Muscle layer of colon (tissue), 2 donors: ENCODE measurements around the gene SMC1B.

Source experiments
- H3K27ac ChIP-seq: one replicate; pipeline ENCODE4 v1.7.0; 2013; ENCODE audit warnings: low read depth, mild to moderate bottlenecking, low read length, moderate library complexity
- H3K27me3 ChIP-seq, 2 donors: one replicate each; pipeline ENCODE4 v1.7.0; 2013; ENCODE audit warnings: low read length in 2 of 2, mild to moderate bottlenecking in 2 of 2; ENCODE audit not compliant: insufficient read depth in 2 of 2, control insufficient read depth in 1 of 2
- H3K36me3 ChIP-seq: one replicate; pipeline ENCODE4 v1.7.0; 2013; ENCODE audit warnings: mild to moderate bottlenecking, low read length; ENCODE audit not compliant: insufficient read depth
- H3K4me1 ChIP-seq: one replicate; pipeline ENCODE4 v1.7.0; 2013; ENCODE audit warnings: mild to moderate bottlenecking, low read length; ENCODE audit not compliant: insufficient read depth
- H3K4me3 ChIP-seq, 2 donors: one replicate each; pipeline ENCODE4 v1.7.0; 2013; ENCODE audit warnings: low read length in 2 of 2, low read depth in 1 of 2, mild to moderate bottlenecking in 1 of 2, moderate library complexity in 1 of 2
- H3K9ac ChIP-seq: one replicate; pipeline ENCODE4 v1.7.0; 2013; ENCODE audit warnings: low read length
- H3K9me3 ChIP-seq: one replicate; pipeline ENCODE4 v1.7.0; 2013; ENCODE audit warnings: mild to moderate bottlenecking, low read length
- donor health status: abdominal sarcoma.
- donor health status: Adenocarcinoma of cecum.

The SMC1B gene

DNA sequence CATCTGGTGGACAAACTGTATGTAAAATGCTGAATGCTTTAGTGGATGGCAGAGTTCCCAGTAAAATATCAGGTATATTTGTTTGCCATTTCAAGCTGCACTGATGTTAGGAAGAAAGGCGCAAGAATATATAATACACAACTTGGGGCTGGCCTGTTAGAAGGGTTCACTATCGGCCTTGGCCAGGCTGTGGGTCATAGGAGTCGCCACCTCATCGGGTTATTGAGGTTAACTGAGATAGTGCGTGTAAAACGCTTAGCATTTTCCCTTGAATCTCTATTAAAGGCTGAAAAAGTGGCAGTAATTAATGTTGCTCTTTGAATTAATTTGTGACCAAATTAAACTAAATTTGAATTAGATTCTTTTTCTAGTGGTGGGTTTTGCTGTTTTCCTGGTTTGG, 98.6 kb downstream of the SMC1B start:
- Histone ChIP-seq H3K4me3 (no peak overlapping the region), H3K9ac (no peak overlapping the region), H3K27me3 (no peaks in the 10 kb centered on the region), H3K27ac (no peak overlapping the region), H3K36me3 (no peaks in the 10 kb centered on the region), H3K9me3 (no peaks in the 10 kb centered on the region), H3K4me1 (peaks cover 39% of the 10 kb centered on the region)

DNA sequence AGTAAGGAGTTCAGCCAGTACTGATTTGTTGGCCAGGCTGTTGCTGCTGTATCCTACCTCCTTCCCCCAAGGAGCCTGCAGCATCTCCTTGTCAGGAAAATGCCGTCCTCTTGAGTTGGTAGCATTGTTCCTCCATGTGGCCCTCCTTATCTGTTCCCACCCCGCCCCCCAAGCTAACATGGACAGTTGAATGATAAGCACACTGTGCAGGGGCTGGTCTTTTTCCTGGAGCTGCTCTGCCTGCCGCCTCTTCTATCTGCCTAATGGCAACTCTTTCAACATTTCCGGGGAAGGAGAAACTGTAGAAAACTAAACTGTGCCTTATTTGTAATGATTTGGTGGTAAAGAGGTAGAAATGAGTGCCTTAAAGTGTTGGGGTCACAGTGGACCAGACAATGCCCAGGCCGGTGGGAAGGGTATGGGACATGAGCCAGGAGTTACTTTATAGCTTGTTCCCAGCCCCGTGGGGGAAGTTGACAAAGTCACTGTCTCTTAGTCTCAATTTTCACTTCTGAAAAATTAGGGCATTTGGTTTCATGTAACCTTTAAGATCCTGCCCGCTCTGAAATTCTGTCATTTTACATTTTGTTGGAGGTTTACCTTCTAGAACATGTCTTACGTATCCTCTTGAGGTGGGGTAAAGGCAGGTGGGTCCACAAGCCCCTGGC, 99.2 kb downstream of the SMC1B start:
- Histone ChIP-seq H3K9ac (no peak overlapping the region), H3K27me3 (no peaks in the 10 kb centered on the region), H3K27ac (no peak overlapping the region), H3K4me1 (peaks cover 33% of the 10 kb centered on the region), H3K36me3 (no peaks in the 10 kb centered on the region), H3K9me3 (no peaks in the 10 kb centered on the region), H3K4me3 (no peak overlapping the region)

DNA sequence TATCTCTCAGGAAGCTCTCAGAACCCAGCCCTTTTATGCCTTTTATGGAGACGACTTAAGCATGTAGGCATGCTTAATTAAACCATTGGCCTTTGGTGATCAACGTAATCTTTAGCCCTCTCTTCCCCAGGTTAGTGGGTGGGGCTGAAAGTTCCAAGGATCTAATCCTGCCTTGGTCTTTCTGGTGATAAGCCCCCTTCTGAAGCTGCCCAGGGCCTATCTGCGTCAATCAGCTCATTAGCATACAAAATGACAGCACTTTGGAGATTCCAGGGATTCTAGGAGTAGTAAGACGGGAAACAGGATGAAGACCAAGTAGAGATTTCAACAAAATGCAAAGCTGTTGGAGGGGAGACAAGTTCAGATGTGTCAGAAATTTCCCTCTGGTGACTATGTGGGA, 100.5 kb downstream of the SMC1B start:
- Histone ChIP-seq H3K4me1 (peaks cover 19% of the 10 kb centered on the region), H3K4me3 (no peak overlapping the region), H3K27me3 (no peaks in the 10 kb centered on the region), H3K9me3 (no peaks in the 10 kb centered on the region), H3K27ac (no peak overlapping the region), H3K9ac (no peak overlapping the region), H3K36me3 (no peaks in the 10 kb centered on the region)

DNA sequence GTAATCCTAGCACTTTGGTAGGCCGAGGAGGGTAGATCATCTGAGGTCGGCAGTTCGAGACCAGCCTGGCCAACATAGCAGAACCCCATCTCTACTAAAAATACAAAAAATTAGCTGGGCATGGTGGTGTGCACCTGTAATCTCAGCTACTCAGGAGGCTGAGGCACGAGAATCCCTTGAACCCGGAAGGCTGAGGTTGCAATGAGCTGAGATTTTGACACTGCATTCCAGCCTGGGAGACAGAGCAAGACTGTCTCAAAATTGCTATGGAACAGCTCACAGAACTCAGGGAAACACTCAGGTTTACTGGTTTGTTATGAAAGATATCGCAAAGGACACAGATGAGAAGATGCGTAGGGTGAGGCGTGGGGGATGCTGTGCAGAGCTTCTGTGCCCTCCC, 101.0 kb downstream of the SMC1B start:
- Histone ChIP-seq H3K4me3 (no peak overlapping the region), H3K9me3 (no peaks in the 10 kb centered on the region), H3K36me3 (no peaks in the 10 kb centered on the region), H3K27me3 (no peaks in the 10 kb centered on the region), H3K9ac (no peak overlapping the region), H3K4me1 (peaks cover 15% of the 10 kb centered on the region), H3K27ac (no peak overlapping the region)

DNA sequence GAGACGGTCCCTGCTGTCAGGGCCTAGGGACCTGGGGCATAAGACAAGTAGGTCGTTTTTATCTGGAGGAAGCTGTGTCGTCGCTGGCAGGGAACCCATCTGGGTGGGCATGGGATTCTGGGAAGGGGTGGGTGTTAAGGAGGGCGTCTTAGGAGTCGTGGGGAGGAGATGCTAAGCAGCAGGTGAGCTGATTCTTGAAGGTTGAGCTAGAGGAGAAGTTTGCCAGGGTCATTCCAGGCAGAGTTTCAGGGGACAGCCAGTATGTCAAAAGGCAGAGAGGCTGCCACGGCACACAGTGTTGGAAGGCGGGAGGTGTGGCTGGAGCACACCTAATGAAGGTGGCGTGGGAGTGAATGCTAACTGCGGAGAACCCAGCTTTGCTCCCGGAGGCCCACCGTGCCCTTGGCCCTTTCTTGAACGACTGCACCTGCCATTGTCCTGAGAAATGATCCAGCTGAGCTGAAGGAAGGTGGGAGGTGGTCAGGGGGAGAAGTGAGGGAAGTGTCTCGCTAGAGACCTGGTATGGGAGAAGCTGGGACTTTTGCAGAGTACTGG, 102.3 kb downstream of the SMC1B start:
- Histone ChIP-seq H3K27me3 (no peaks in the 10 kb centered on the region), H3K36me3 (no peaks in the 10 kb centered on the region), H3K4me3 (peak overlapping the region; percentile 76 to 83), H3K27ac (no peak overlapping the region), H3K9ac (peak overlapping the region; percentile 71), H3K4me1 (peaks cover 14% of the 10 kb centered on the region), H3K9me3 (no peaks in the 10 kb centered on the region)

DNA sequence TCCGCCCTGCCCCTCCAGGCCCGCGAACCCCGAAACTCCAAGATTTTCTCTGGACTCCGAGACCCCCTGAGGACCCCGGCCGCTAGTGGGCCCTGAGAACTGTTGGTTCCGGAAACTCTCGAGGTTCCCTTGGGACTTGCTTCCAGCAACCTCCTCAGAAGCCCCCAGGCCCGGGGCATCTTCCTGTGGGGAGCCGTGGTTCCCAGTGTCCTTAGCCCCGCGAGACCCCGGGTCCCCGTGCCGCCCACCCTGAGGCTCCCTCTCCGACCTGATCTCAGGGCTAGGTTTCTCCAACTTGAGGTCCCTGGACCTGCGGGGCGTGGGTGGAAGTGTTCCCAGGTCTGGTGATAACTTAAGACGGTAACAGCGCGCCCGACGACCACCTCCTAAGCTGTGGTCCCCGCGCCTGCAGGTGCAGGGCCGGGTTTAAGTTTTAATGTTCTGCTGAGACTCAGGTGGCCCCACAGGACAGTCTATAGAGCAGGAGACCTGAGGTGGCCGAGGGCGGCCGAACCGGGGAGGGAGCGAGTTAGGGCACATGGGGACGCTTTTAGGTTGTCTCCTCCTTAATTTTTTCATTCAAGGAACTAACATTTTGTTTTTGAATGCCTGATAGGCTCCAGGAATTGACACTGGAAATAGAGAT, 102.9 kb downstream of the SMC1B start:
- no peaks in the 10 kb centered on the region for H3K36me3 ChIP-seq
- peak overlapping the region; percentile 76 to 83 for H3K4me3 ChIP-seq
- no peaks in the 10 kb centered on the region for H3K27me3 ChIP-seq
- H3K9ac ChIP-seq, result peak overlapping the region; percentile 71
- H3K9me3 ChIP-seq, result no peaks in the 10 kb centered on the region
- peak overlapping the region; percentile 90 for H3K27ac ChIP-seq
- peaks cover 14% of the 10 kb centered on the region for H3K4me1 ChIP-seq

DNA sequence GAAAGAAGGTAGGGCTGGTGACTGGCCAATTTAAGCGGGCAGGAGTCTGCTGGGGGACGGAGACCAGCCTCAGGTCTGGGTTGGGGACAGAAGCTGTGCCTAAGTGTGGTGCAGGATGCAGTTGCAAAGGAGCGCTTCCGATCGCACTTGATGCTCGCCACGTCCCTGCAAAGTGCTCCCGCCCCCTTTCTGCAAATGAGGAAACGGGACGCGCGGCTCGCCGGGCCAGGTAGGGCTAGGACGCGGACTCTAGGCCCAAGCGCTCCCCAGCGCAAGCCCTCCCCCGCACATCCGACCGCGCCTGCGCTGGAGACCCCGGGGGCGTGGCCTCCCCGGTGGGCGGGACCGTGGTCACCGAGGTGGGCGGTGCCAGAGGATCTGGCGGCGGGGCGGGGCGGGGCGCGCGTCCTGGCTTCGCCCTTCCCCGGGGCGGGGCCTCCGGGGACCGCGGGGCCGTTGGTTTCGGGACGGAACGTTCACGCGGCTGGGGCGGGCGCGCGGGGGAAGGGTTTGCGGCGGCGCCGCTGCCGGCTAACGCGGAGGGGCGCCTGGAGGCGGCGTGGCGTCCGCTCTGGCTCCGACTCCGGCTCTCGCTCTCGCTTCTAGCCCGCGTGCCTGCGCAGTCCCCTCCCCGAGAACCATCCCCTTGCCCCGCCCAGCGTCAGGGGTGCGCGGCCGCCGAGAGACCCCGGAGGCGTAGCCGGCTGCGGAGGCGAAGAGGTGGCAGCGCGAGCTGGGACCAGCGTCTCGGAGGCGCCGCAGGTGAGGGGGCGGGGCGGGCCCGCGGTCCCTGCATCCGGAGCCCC, 103.8 kb downstream of the SMC1B start, which contains the start of gene FAM118A:
TSS of gene FAM118A (plus strand) at position 513 of the 806 bp plus-strand sequence. CDS start 12,446 bp downstream, outside the sequence.
- Histone ChIP-seq H3K27me3 (no peaks in the 10 kb centered on the region), H3K4me1 (peaks cover 14% of the 10 kb centered on the region), H3K4me3 (peak within 1 kb of the TSS; percentile 83 to 88), H3K9me3 (no peaks in the 10 kb centered on the region), H3K9ac (peak within 1 kb of the TSS; percentile 71), H3K36me3 (no peaks in the 10 kb centered on the region), H3K27ac (peak within 1 kb of the TSS; percentile 90)

DNA sequence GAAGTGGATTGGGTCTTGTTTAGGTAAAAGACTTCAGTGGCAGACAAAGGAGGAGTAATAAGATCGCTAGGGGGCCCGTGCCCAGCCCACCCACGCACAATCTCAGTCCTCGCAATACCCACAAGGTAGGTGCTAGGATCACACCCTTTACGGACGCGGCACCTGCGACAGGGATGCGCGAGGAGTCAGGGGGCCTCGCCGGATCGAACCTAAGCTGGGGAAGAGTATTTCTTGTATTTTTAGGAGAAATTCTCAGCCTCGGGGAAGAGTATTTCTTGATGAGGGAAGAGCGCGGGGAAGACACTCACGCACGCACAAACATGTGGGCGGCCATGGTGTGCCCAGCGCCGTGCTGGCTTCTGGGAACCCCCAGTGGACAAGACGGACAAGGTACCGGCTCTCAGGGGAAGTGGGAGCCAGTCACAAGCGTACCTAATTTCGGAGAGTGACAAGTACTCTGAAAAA, 104.4 kb downstream of the SMC1B start:
- peak overlapping the region; percentile 80 for H3K27ac ChIP-seq
- H3K9ac ChIP-seq, result peak overlapping the region; percentile 57
- no peaks in the 10 kb centered on the region for H3K27me3 ChIP-seq
- no peaks in the 10 kb centered on the region for H3K9me3 ChIP-seq
- H3K4me3 ChIP-seq, result peak overlapping the region; percentile 23 to 88
- peaks cover 14% of the 10 kb centered on the region for H3K4me1 ChIP-seq
- no peaks in the 10 kb centered on the region for H3K36me3 ChIP-seq

DNA sequence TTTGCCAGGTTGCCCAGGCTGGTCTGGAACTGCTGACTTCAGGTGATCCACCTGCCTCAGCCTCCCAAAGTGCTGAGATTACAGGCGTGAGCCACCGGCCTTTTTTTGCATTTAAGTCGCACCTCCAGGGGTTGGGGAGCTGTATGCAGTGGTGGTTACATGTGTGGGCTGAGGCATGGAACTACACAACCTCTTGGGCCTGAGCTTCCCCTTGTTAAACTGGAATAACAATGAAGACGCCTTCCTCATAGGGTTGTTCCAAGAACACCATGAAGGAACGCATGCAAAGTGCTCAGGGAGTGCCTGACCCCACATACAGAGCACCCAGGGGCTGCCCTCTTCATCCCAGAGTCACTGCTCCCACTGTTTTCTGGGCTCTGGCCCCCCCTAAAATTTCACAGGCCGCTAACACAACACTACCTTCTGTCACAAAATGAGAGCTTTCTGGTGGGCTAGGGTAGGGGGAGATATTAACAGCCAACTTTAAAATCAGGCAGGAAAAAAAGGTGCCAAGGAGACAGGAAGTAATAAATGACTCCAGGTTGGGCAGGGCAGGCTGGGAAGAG, 104.9 kb downstream of the SMC1B start:
- Histone ChIP-seq H3K27me3 (no peaks in the 10 kb centered on the region), H3K4me1 (peaks cover 14% of the 10 kb centered on the region), H3K9ac (no peak overlapping the region), H3K9me3 (no peaks in the 10 kb centered on the region), H3K4me3 (no peak overlapping the region), H3K36me3 (no peaks in the 10 kb centered on the region), H3K27ac (no peak overlapping the region)

DNA sequence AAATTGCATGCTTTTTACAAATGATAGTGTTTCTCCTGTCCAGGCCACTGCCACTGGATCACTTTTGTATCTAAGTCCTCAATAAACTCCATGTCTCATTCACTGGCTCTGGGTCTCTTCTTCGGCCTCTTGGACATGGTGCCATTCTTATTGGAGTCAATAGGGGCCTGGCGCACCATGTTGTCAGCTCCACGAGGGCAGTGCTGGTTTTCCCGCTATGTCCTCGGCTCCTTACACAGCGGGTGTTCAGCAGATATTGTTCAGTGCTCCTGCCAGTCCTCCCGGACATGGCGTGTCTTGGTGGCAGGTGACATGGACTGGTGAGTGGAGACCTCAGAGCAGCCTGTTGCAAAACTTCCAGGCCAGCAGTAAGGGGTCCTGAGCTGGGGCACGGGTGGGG, 107.3 kb downstream of the SMC1B start:
- Histone ChIP-seq H3K4me3 (no peak overlapping the region), H3K9ac (no peak overlapping the region), H3K27me3 (no peaks in the 10 kb centered on the region), H3K27ac (no peak overlapping the region), H3K4me1 (peaks cover 8% of the 10 kb centered on the region), H3K36me3 (no peaks in the 10 kb centered on the region), H3K9me3 (no peaks in the 10 kb centered on the region)
